SK-N-SH (cell line): ENCODE data around the gene FHOD3. TPM values are rescaled to one million over a fixed set of nuclear protein-coding genes. Genes with fewer than 3 reads are reported as not detected.
A peak's percentile ranks its signal among the peaks of the same experiment; 100 is the strongest.

ENCODE experiments used
- CTCF ChIA-PET: fragments of 300-600, 350-600 bp; formaldehyde crosslinking; extraction: SDS; loops from one replicate; lab custom pipeline; 2021; lab: Yijun Ruan, JAX
- POLR2A ChIA-PET: fragments of 350-600 bp; sonication (Branson Sonifier 250); formaldehyde crosslinking; extraction: SDS; loops from one replicate; lab custom pipeline; 2020; ENCODE audit warnings: antibody characterized with exemption, inconsistent platforms; lab: Yijun Ruan, JAX
- DNase-seq: peaks from one replicate; pipeline ENCODE4 v3.0.0; 2012
- H2AFZ ChIP-seq: fragments of 200-600 bp; sonication (generic); 2 replicates; pipeline ENCODE4 v1.8.1; 2016; ENCODE audit warnings: antibody characterized with exemption, mild to moderate bottlenecking, low read depth
- H3F3A ChIP-seq: fragments of 200-600 bp; sonication (generic); replicated peaks from 2 replicates; pipeline ENCODE3; 2016; ENCODE audit warnings: antibody characterized with exemption, mild to moderate bottlenecking; ENCODE audit not compliant: insufficient read depth
- H3K27ac ChIP-seq, 2 experiments: fragments of 200-500 bp in 1 of 2; fragments of 200-600 bp in 1 of 2; sonication (Bioruptor generic) in 1 of 2; sonication (generic), shearing (Covaris generic) in 1 of 2; 2 replicates each; pipeline versions ENCODE4 v1.5.1 to v1.6.1; 2014 to 2016; ENCODE audit warnings: low read depth in 2 of 2, inconsistent platforms in 1 of 2, low read length in 1 of 2, mild to moderate bottlenecking in 1 of 2, mixed read lengths in 1 of 2
- H3K27me3 ChIP-seq: fragments of 200-600 bp; sonication (generic), shearing (Covaris generic); 2 replicates; pipeline ENCODE4 v1.6.1; 2016; ENCODE audit warnings: mixed run types; ENCODE audit not compliant: insufficient read depth
- H3K36me3 ChIP-seq, 2 experiments: fragments of 200-500 bp in 1 of 2; fragments of 200-600 bp in 1 of 2; sonication (Bioruptor generic) in 1 of 2; sonication (generic) in 1 of 2; replicated peaks in 1 of 2; 2 replicates each; pipeline versions ENCODE3 to v1.5.1; 2014 to 2016; ENCODE audit warnings: low read length in 1 of 2, mild to moderate bottlenecking in 1 of 2; ENCODE audit not compliant: insufficient read depth in 2 of 2, control insufficient read depth in 1 of 2
- H3K4me1 ChIP-seq, 2 experiments: fragments of 200-500 bp in 1 of 2; fragments of 200-600 bp in 1 of 2; sonication (Bioruptor generic) in 1 of 2; sonication (generic), shearing (Covaris generic) in 1 of 2; 2 replicates each; pipeline versions ENCODE4 v1.5.1 to v1.6.1; 2014 to 2016; ENCODE audit warnings: low read depth in 1 of 2, low read length in 1 of 2, mixed run types in 1 of 2; ENCODE audit not compliant: insufficient read depth in 2 of 2, control insufficient read depth in 1 of 2
- H3K4me2 ChIP-seq: fragments of 200-600 bp; sonication (generic), shearing (Covaris generic); 2 replicates; pipeline ENCODE4 v1.6.1; 2017; ENCODE audit warnings: mixed run types
- H3K4me3 ChIP-seq, 2 experiments: fragments of 200-500 bp in 1 of 2; fragments of 200-600 bp in 1 of 2; sonication (Bioruptor generic) in 1 of 2; sonication (generic), shearing (Covaris generic) in 1 of 2; 2 replicates each; pipeline versions ENCODE4 v1.5.1 to v1.8.1; 2014 to 2016; ENCODE audit warnings: low read depth in 2 of 2, inconsistent platforms in 1 of 2, low read length in 1 of 2, mild to moderate bottlenecking in 1 of 2, mixed read lengths in 1 of 2, moderate library complexity in 1 of 2
- H3K79me2 ChIP-seq: fragments of 200-600 bp; sonication (generic); 2 replicates; pipeline ENCODE4 v1.8.1; 2017; ENCODE audit warnings: mild to moderate bottlenecking; ENCODE audit not compliant: insufficient read depth
- H3K9ac ChIP-seq: fragments of 200-600 bp; sonication (generic); 2 replicates; pipeline ENCODE4 v1.6.1; 2017; ENCODE audit warnings: mixed run types
- H3K9me2 ChIP-seq: fragments of 200-600 bp; sonication (generic); 2 replicates; pipeline ENCODE4 v1.6.1; 2017; ENCODE audit warnings: mixed run types
- H3K9me3 ChIP-seq: fragments of 200-600 bp; sonication (generic); 2 replicates; pipeline ENCODE4 v1.6.1; 2017; ENCODE audit warnings: mixed run types, mild to moderate bottlenecking, moderate library complexity
- H4K20me1 ChIP-seq: fragments of 200-600 bp; sonication (generic); 2 replicates; pipeline ENCODE4 v1.6.1; 2017; ENCODE audit warnings: mild to moderate bottlenecking, mixed run types; ENCODE audit not compliant: insufficient read depth
- ELF1 ChIP-seq: IDR thresholded peaks from 2 replicates; pipeline ENCODE4 v1.4.0; 2012
- EP300 ChIP-seq, 2 experiments: IDR thresholded peaks; 2 replicates each; pipeline versions ENCODE4 v1.4.0 to v1.6.1; 2012; ENCODE audit warnings: borderline replicate concordance in 1 of 2, low read depth in 1 of 2, low read length in 1 of 2
- GABPA ChIP-seq: IDR thresholded peaks from 2 replicates; pipeline ENCODE4 v1.4.0; 2012; ENCODE audit warnings: low read depth, mild to moderate bottlenecking
- MEF2A ChIP-seq: IDR thresholded peaks from 2 replicates; pipeline ENCODE4 v1.4.0; 2012; ENCODE audit warnings: low read depth, borderline replicate concordance
- MXI1 ChIP-seq: IDR thresholded peaks from 2 replicates; pipeline ENCODE4 v1.6.1; 2012; ENCODE audit warnings: mild to moderate bottlenecking, low read depth, low read length, improper control_type of control experiment
- POLR2AphosphoS5 ChIP-seq: IDR thresholded peaks from 2 replicates; pipeline ENCODE4 v1.6.1; 2012; ENCODE audit warnings: low read depth, low read length
- RCOR1 ChIP-seq: fragments of 150-350 bp; IDR thresholded peaks from 2 replicates; pipeline ENCODE4 v1.6.1; 2017; ENCODE audit warnings: antibody characterized with exemption, low read length
- SIN3A ChIP-seq: IDR thresholded peaks from 2 replicates; pipeline ENCODE4 v1.6.1; 2012; ENCODE audit warnings: low read depth, mild to moderate bottlenecking, low read length, moderate library complexity, borderline replicate concordance
- SMC3 ChIP-seq: IDR thresholded peaks from 2 replicates; pipeline ENCODE4 v1.6.1; 2012; ENCODE audit warnings: low read depth, low read length, improper control_type of control experiment
- TAF1 ChIP-seq: IDR thresholded peaks from 2 replicates; pipeline ENCODE4 v1.6.1; 2012; ENCODE audit warnings: low read depth, mild to moderate bottlenecking, low read length, moderate library complexity, borderline replicate concordance
- WGBS: methylation state at CpG from one replicate; pipeline ENCODE4 v1.1.6; 2017; ENCODE audit warnings: low lambda C conversion rate; 5-methylcytosine and 5-hydroxymethylcytosine counted together
- polyA plus RNA-seq, 3 experiments: library from polyadenylated mRNA; depleted of rRNA; stranded (reverse); fragments of >200 nt; gene quantifications; 2 replicates each; pipeline ENCODE4 v1.2.3, GENCODE V29; 2012
- TF ChIP-seq, protein P1 (sequence below): IDR thresholded peaks from 2 replicates; pipeline ENCODE4 v1.4.0; 2012; ENCODE audit warnings: low read depth, borderline replicate concordance
- TF ChIP-seq, protein P2 (sequence below): IDR thresholded peaks from 2 replicates; pipeline ENCODE4 v1.4.0; 2012; ENCODE audit warnings: low read depth
- TF ChIP-seq, protein P3 (sequence below): IDR thresholded peaks from 2 replicates; pipeline ENCODE4; 2012

FHOD3 gene
- polyA plus RNA-seq, 1 of the 3 experiments (the other 2 are of a cell fraction): 10.9 TPM

DNA sequence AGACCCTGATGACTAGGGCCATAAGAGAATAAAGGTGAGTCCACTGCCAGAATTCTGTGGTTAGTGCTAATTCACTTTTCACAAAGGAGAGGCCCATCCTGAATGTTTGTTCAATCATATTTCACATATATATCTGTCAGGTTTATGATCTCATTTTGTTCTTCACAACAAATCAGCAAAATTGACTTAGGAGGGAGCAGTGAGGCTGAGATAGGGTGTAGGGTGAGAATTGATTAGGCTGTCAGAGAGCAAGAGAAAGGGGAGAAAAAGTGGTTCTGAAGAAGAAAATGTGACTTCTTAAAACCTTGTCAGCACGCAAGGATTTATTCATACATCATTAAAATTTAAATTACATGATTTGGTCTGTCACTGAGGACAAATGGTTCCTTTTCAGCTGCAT is 117.7 kb downstream of the FHOD3 start:
- no peak for DNase-seq
- Histone ChIP-seq H3K4me2 (no peak overlapping the region), H3K4me1 (peaks cover 0 to 15% of the 10 kb centered on the region in 2 experiments; a peak in 2 of 4 replicates), H3K9me3 (no peaks in the 10 kb centered on the region), H3F3A (no peaks in the 10 kb centered on the region), H3K9me2 (no peaks in the 10 kb centered on the region), H3K36me3 (no peaks in the 10 kb centered on the region), H3K27ac (peak overlapping the region in 1 of 2 experiments; percentile 62; a peak in 1 of 4 replicates), H3K9ac (no peak overlapping the region), H2AFZ (no peak overlapping the region), H3K4me3 (no peak overlapping the region), H3K79me2 (no peaks in the 10 kb centered on the region), H3K27me3 (no peaks in the 10 kb centered on the region), H4K20me1 (no peaks in the 10 kb centered on the region)
- TF ChIP-seq TAF1 (no peak), MEF2A (no peak), GABPA (no peak), SIN3A (no peak), ELF1 (no peak), SMC3 (no peak), RCOR1 (no peak), MXI1 (no peak)
- TF ChIP-seq, protein P1, sequence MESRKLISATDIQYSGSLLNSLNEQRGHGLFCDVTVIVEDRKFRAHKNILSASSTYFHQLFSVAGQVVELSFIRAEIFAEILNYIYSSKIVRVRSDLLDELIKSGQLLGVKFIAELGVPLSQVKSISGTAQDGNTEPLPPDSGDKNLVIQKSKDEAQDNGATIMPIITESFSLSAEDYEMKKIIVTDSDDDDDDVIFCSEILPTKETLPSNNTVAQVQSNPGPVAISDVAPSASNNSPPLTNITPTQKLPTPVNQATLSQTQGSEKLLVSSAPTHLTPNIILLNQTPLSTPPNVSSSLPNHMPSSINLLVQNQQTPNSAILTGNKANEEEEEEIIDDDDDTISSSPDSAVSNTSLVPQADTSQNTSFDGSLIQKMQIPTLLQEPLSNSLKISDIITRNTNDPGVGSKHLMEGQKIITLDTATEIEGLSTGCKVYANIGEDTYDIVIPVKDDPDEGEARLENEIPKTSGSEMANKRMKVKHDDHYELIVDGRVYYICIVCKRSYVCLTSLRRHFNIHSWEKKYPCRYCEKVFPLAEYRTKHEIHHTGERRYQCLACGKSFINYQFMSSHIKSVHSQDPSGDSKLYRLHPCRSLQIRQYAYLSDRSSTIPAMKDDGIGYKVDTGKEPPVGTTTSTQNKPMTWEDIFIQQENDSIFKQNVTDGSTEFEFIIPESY: no peak
- TF ChIP-seq, protein P2, sequence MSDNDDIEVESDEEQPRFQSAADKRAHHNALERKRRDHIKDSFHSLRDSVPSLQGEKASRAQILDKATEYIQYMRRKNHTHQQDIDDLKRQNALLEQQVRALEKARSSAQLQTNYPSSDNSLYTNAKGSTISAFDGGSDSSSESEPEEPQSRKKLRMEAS: no peak
- 92% methylated on average over 1 of the region's 1 CpG for WGBS
- POLR2A ChIA-PET: no interaction called here
- CTCF ChIA-PET: interaction anchor here (2.4 kb wide), 1 partner anchor 10 kb away, joined by 8 read pairs; no protein-coding TSS in a partner anchor

DNA sequence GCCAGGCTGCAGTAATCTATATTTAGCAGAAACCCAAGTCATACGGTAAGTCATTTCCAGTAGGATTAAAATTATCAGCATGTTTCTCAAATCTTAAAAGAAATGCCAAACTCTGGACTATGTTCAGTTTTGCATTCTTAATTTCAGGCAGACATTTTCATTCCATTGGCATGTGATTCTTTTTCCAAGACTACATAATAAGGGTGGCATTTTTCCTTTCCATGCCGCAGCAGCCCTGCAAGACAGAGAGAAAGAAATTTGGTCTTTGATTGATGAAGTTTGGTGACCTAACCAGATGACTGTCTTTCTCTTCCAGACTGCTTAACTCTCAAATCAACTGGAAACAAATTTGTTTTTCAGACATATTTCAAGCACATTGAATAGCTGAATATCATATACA is 118.1 kb downstream of the FHOD3 start:
- H3K36me3 ChIP-seq: no peaks in the 10 kb centered on the region
- no peaks in the 10 kb centered on the region for H4K20me1 ChIP-seq
- H2AFZ ChIP-seq: no peak overlapping the region
- no peak overlapping the region for H3K4me3 ChIP-seq
- H3K9me2 ChIP-seq: no peaks in the 10 kb centered on the region
- no peaks in the 10 kb centered on the region for H3K9me3 ChIP-seq
- POLR2A ChIA-PET: no interaction called here
- H3K27ac ChIP-seq: peak overlapping the region in 1 of 2 experiments; percentile 62; a peak in 1 of 4 replicates
- TF ChIP-seq RCOR1 (no peak), POLR2AphosphoS5 (no peak), EP300 (IDR thresholded peaks at IDR 0.05; ENCODE audit: borderline replicate concordance in 1 of 2, low read depth in 1 of 2, low read length in 1 of 2) (no peak)
- TF ChIP-seq, protein P3, sequence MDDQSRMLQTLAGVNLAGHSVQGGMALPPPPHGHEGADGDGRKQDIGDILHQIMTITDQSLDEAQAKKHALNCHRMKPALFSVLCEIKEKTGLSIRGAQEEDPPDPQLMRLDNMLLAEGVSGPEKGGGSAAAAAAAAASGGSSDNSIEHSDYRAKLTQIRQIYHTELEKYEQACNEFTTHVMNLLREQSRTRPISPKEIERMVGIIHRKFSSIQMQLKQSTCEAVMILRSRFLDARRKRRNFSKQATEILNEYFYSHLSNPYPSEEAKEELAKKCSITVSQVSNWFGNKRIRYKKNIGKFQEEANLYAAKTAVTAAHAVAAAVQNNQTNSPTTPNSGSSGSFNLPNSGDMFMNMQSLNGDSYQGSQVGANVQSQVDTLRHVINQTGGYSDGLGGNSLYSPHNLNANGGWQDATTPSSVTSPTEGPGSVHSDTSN: 0 out of 2 replicates have a peak, but pooled peaks have one; percentile 26
- H3K79me2 ChIP-seq: no peaks in the 10 kb centered on the region
- H3K4me1 ChIP-seq: peaks cover 0 to 17% of the 10 kb centered on the region in 2 experiments; a peak in 2 of 4 replicates
- H3K9ac ChIP-seq: no peak overlapping the region
- H3F3A ChIP-seq: no peaks in the 10 kb centered on the region
- whole genome bisulfite sequencing: 46% methylated on average over 2 of the region's 2 CpGs
- no peak overlapping the region for H3K4me2 ChIP-seq
- CTCF ChIA-PET: interaction anchor here (2.4 kb wide), 1 partner anchor 10 kb away, joined by 8 read pairs; no protein-coding TSS in a partner anchor
- H3K27me3 ChIP-seq: no peaks in the 10 kb centered on the region
- DNase-seq: no peak
